SJSA1 (cell line): ENCODE results near the gene SESN1. TPM values are rescaled to one million over a fixed set of nuclear protein-coding genes. Genes with fewer than 3 reads are reported as not detected.

Experiments
- DNase-seq, 2 experiments: peaks; one replicate each; pipeline ENCODE4 v3.0.0-alpha.2; 2015 to 2020; ENCODE audit warnings: low spot score in 2 of 2, low read depth in 1 of 2
- H3K27ac ChIP-seq: fragments of 250-450 bp; sonication (Bioruptor Pico); 2 replicates; pipeline ENCODE4 v1.5.1; 2020; ENCODE audit warnings: mild to moderate bottlenecking, moderate library complexity
- H3K27me3 ChIP-seq: fragments of 250-450 bp; sonication (Bioruptor Pico); replicated peaks from 2 replicates; pipeline ENCODE4 v1.5.1; 2020; ENCODE audit warnings: mild to moderate bottlenecking, moderate library complexity
- H3K36me3 ChIP-seq: fragments of 250-450 bp; sonication (Bioruptor Pico); 2 replicates; pipeline ENCODE4 v1.5.1; 2020; ENCODE audit warnings: mild to moderate bottlenecking
- H3K4me1 ChIP-seq: fragments of 250-450 bp; sonication (Bioruptor Pico); replicated peaks from 2 replicates; pipeline ENCODE4 v1.6.1; 2021; ENCODE audit warnings: mild to moderate bottlenecking
- H3K4me3 ChIP-seq: fragments of 250-450 bp; sonication (Bioruptor Pico); 2 replicates; pipeline ENCODE4 v1.5.1; 2020; ENCODE audit warnings: mild to moderate bottlenecking
- H3K9me3 ChIP-seq: fragments of 250-450 bp; sonication (Bioruptor Pico); replicated peaks from 2 replicates; pipeline ENCODE4 v1.5.1; 2020; ENCODE audit warnings: mild to moderate bottlenecking
- total RNA-seq: library from RNA; depleted of rRNA; stranded (reverse); fragments of >200 nt; shearing (Covaris generic); gene quantifications from 2 replicates; pipeline ENCODE4 v1.2.3, GENCODE V29; 2014

SESN1 gene
- total RNA-seq, 1 experiment from 2014 or later = 15.8 TPM

- H3K4me3 ChIP-seq = no peak overlapping the region
- no peak overlapping the region for H3K27ac ChIP-seq
- peaks cover 6% of the 10 kb centered on the region for H3K36me3 ChIP-seq
- no peaks in the 10 kb centered on the region for H3K27me3 ChIP-seq
- DNase-seq = no peak
- no peaks in the 10 kb centered on the region for H3K9me3 ChIP-seq
- H3K4me1 ChIP-seq = peaks cover 15% of the 10 kb centered on the region
Observed at GRCh38 chr6:109006818-109007217, 87.8 kb downstream of the SESN1 start.

GRCh38 chr6:109002882-109003281, 91.8 kb downstream of the SESN1 start:
- Histone ChIP-seq H3K4me1 (no peaks in the 10 kb centered on the region), H3K4me3 (no peak overlapping the region), H3K27ac (no peak overlapping the region), H3K36me3 (0 out of 2 replicates have a peak, but pooled peaks cover 4% of the 10 kb centered on the region), H3K9me3 (no peaks in the 10 kb centered on the region), H3K27me3 (no peaks in the 10 kb centered on the region)
- no peak for DNase-seq

- Histone ChIP-seq H3K9me3 (no peaks in the 10 kb centered on the region), H3K27ac (no peak overlapping the region), H3K4me1 (no peaks in the 10 kb centered on the region), H3K36me3 (0 out of 2 replicates have a peak, but pooled peaks cover 4% of the 10 kb centered on the region), H3K4me3 (no peak overlapping the region), H3K27me3 (no peaks in the 10 kb centered on the region)
- no peak for DNase-seq
Observed at GRCh38 chr6:109002051-109002697, 92.5 kb downstream of the SESN1 start.

- no peak overlapping the region for H3K27ac ChIP-seq
- no peak overlapping the region for H3K4me3 ChIP-seq
- DNase-seq = no peak
Observed at GRCh38 chr6:109001291-109001894, 93.3 kb downstream of the SESN1 start.

GRCh38 chr6:109000289-109000688, 94.4 kb downstream of the SESN1 start:
- Histone ChIP-seq H3K36me3 (0 out of 2 replicates have a peak, but pooled peaks cover 4% of the 10 kb centered on the region), H3K27ac (no peak overlapping the region), H3K4me1 (no peaks in the 10 kb centered on the region), H3K9me3 (no peaks in the 10 kb centered on the region), H3K27me3 (no peaks in the 10 kb centered on the region), H3K4me3 (no peak overlapping the region)
- DNase-seq = no peak

More at GRCh38 chr6:109001291-109001894, 93.3 kb downstream of the SESN1 start:
- H3K36me3 ChIP-seq = 0 out of 2 replicates have a peak, but pooled peaks cover 4% of the 10 kb centered on the region
- no peaks in the 10 kb centered on the region for H3K4me1 ChIP-seq
- no peaks in the 10 kb centered on the region for H3K27me3 ChIP-seq
- no peaks in the 10 kb centered on the region for H3K9me3 ChIP-seq

GRCh38 chr6:108999428-108999827, 95.2 kb downstream of the SESN1 start:
- DNase-seq = no peak
- Histone ChIP-seq H3K36me3 (0 out of 2 replicates have a peak, but pooled peaks cover 4% of the 10 kb centered on the region), H3K9me3 (no peaks in the 10 kb centered on the region), H3K27me3 (no peaks in the 10 kb centered on the region), H3K4me1 (no peaks in the 10 kb centered on the region), H3K27ac (no peak overlapping the region), H3K4me3 (no peak overlapping the region)

GRCh38 chr6:108998485-108998884, 96.2 kb downstream of the SESN1 start:
- Histone ChIP-seq H3K4me3 (no peak overlapping the region), H3K36me3 (0 out of 2 replicates have a peak, but pooled peaks cover 4% of the 10 kb centered on the region), H3K4me1 (no peaks in the 10 kb centered on the region), H3K9me3 (no peaks in the 10 kb centered on the region), H3K27ac (no peak overlapping the region), H3K27me3 (no peaks in the 10 kb centered on the region)
- no peak for DNase-seq

GRCh38 chr6:108996208-108996607, 98.4 kb downstream of the SESN1 start:
- no peak overlapping the region for H3K27ac ChIP-seq
- no peaks in the 10 kb centered on the region for H3K27me3 ChIP-seq
- H3K36me3 ChIP-seq = 0 out of 2 replicates have a peak, but pooled peaks cover 7% of the 10 kb centered on the region
- no peak overlapping the region for H3K4me3 ChIP-seq
- DNase-seq = no peak
- no peaks in the 10 kb centered on the region for H3K9me3 ChIP-seq
- no peaks in the 10 kb centered on the region for H3K4me1 ChIP-seq

- no peak for DNase-seq
- H3K27ac ChIP-seq = no peak overlapping the region
- H3K27me3 ChIP-seq = no peaks in the 10 kb centered on the region
- 0 out of 2 replicates have a peak, but pooled peaks cover 11% of the 10 kb centered on the region for H3K36me3 ChIP-seq
- no peaks in the 10 kb centered on the region for H3K9me3 ChIP-seq
- no peak overlapping the region for H3K4me3 ChIP-seq
- no peaks in the 10 kb centered on the region for H3K4me1 ChIP-seq
Observed at GRCh38 chr6:108995296-108995695, 99.3 kb downstream of the SESN1 start.

GRCh38 chr6:108993876-108994275, 100.8 kb downstream of the SESN1 start:
- H3K27me3 ChIP-seq = no peaks in the 10 kb centered on the region
- H3K9me3 ChIP-seq = no peaks in the 10 kb centered on the region
- H3K4me1 ChIP-seq = no peaks in the 10 kb centered on the region
- peaks cover 9% of the 10 kb centered on the region; the same call in 1 of the 2 replicates for H3K36me3 ChIP-seq
- no peak for DNase-seq
- H3K4me3 ChIP-seq = no peak overlapping the region
- no peak overlapping the region for H3K27ac ChIP-seq

GRCh38 chr6:108989700-108990099, 104.9 kb downstream of the SESN1 start:
- no peak overlapping the region for H3K4me3 ChIP-seq
- peaks cover 13% of the 10 kb centered on the region for H3K36me3 ChIP-seq
- no peak for DNase-seq
- H3K27ac ChIP-seq = no peak overlapping the region
- no peaks in the 10 kb centered on the region for H3K4me1 ChIP-seq
- no peaks in the 10 kb centered on the region for H3K27me3 ChIP-seq
- no peaks in the 10 kb centered on the region for H3K9me3 ChIP-seq

GRCh38 chr6:108988765-108989164, 105.9 kb downstream of the SESN1 start:
- no peak for DNase-seq
- H3K9me3 ChIP-seq = no peaks in the 10 kb centered on the region
- peaks cover 13% of the 10 kb centered on the region for H3K36me3 ChIP-seq
- H3K4me3 ChIP-seq = no peak overlapping the region
- H3K27me3 ChIP-seq = no peaks in the 10 kb centered on the region
- no peaks in the 10 kb centered on the region for H3K4me1 ChIP-seq
- H3K27ac ChIP-seq = no peak overlapping the region

- Histone ChIP-seq H3K27ac (no peak overlapping the region), H3K4me3 (no peak overlapping the region), H3K4me1 (no peaks in the 10 kb centered on the region), H3K9me3 (no peaks in the 10 kb centered on the region), H3K27me3 (no peaks in the 10 kb centered on the region), H3K36me3 (peaks cover 13% of the 10 kb centered on the region)
- no peak for DNase-seq
Observed at GRCh38 chr6:108988296-108988695, 106.3 kb downstream of the SESN1 start.

- no peak overlapping the region for H3K27ac ChIP-seq
- no peak overlapping the region for H3K4me3 ChIP-seq
- H3K4me1 ChIP-seq = no peaks in the 10 kb centered on the region
- no peaks in the 10 kb centered on the region for H3K9me3 ChIP-seq
- no peaks in the 10 kb centered on the region for H3K27me3 ChIP-seq
- DNase-seq = no peak
- H3K36me3 ChIP-seq = peaks cover 10% of the 10 kb centered on the region
Observed at GRCh38 chr6:108987156-108987555, 107.5 kb downstream of the SESN1 start.
